ENCODE data around the gene SPO11.
"Not testable (repeated sequence)": the region's sequence is repeated elsewhere in the genome, so short reads cannot be mapped to it uniquely, and the experiment has no call there.

Gene SPO11

DNA sequence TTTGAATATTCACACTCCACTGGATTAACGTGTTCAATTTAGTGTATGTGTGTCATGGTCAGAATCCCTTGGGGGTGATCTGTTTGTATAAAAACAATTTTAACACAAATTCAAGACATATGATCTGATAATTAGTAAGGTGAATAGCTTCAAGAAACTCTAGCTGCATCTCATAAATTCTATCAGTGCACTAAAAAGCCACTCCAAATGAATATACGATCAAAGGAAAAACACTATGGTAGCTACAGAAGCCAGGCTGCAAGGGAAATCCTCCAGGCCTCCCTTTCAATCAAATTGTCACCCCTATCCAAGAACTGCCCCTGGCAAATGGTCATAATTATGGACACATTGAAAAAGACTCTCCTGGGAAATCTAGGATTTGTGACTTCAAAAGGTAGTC lies 12.1 kb downstream of the SPO11 start:
- no peak for DNase-seq (ENCODE audit: low read depth)

- no peak for DNase-seq (ENCODE audit: low read depth)
These were observed 13.2 kb downstream of the SPO11 start for GRCh38 chr20:57342829-57343228.

GRCh38 chr20:57346477-57346876 lies 16.9 kb downstream of the SPO11 start:
- DNase-seq (ENCODE audit: low read depth), result peak; percentile 69

GRCh38 chr20:57347393-57347792 lies 17.8 kb downstream of the SPO11 start:
- no peak for DNase-seq (ENCODE audit: low read depth)

GRCh38 chr20:57348200-57348921 lies 18.8 kb downstream of the SPO11 start:
- not testable (repeated sequence) for DNase-seq (ENCODE audit: low read depth)

- DNase-seq (ENCODE audit: low read depth), result not testable (repeated sequence)
These were observed 19.4 kb downstream of the SPO11 start for GRCh38 chr20:57348922-57349574.

DNA sequence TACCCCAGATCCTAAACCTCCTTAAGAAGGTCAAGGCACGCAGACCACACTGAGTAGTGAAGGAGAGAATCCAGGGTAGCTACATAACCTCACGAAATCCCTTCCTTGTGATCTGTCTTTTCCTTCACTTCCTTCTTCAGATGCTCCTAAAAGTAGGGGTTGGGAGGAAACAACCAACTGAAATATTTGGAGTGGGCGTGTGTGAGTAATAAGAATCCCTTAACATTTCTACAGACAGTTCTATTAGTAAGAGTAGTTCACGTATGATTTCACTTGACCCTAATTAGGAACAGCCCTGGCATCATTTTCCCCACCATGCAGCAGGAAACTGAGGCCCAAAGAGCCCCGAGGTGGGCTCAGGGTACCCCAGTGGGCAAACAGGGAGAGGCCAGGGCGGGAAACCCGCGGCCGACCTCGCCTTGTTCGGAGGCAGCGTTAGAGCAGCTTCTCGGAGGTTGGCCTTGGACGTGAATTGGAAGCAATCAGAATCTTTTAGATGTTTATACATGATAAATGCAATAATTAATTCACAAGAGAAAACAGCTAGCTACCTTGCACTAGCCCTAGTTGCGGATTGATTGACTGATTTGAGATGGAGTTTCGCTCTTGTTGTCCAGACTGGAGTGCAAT lies 20.6 kb downstream of the SPO11 start:
- no peak for DNase-seq (ENCODE audit: low read depth)

DNA sequence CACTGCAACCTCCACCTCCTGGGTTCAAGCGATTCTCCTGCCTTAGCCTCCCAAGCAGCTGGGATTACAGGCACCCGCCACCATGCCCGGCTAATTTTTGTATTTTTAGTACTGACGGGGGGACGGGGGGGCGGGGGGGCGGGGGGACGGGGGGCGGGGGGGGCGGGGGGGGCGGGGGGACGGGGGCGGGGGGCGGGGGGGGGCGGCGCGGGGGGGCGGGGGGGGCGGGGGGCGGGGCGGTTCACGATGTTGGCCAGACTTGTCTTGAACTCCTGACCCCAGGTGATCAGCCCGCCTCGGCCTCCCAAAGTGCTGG lies 21.1 kb downstream of the SPO11 start:
- not testable (repeated sequence) for DNase-seq (ENCODE audit: low read depth)

DNA sequence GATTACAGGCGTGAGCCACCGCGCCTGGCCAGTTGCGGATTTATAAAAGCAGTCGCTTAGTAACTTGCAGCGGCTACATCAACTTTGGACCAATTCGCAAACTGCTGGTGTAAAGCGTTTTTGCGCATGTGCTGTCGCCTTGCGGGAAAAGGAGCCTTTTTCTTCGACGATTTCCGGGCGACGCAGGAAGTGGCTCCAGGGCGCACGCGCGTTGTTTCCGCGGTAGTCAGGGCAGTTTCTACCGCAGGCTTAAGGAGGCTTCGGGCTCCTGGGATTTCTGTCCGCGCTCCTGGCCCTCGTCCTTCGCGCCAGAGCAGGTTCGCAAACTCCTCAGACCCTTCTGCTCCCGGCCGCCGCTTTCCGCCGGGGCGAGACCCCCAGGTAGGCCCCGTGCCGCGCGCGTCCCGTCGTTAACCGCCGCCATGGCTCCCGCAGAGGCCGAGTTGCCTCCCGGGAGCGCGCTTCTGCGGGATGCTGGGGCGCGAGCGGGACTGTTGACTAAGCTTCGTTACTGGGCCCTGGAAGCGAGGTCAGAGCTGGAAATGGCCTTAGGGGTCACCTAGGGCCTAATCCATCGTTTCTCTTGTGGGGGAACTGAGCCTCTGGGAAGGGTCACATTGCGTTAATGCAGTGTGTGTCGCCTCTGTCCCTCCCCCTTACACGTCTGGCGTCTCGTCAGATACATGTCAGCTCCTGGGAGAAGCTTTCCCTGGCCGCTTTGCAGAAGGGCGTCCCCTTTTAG lies 21.6 kb downstream of the SPO11 start, which contains the start of gene RAE1:
RAE1 (plus strand) TSS at position 214 of the 742 bp plus-strand sequence. CDS start 2,784 bp downstream, outside the sequence.
- peak; percentile 89 for DNase-seq (ENCODE audit: low read depth)

DNA sequence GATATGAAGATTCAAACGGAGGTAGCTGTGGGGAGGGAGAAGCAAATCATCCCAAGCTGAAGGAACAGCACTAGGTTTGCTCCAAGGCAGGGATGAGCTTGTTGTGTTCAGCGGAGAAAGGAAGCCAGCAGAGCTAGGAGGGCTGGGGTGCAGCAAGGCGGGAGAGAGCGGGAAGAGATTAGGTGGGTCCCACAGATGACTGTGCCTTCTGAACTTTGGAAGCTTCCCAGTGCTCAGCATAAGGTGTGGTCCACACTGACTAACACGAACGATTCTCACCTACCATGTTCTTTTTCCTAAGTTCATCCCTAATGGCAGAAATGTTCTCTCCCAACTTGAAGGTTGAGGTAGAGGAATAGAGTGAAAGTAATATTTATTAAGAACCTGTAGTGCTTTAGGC lies 22.7 kb downstream of the SPO11 start:
- no peak for DNase-seq (ENCODE audit: low read depth)

DNA sequence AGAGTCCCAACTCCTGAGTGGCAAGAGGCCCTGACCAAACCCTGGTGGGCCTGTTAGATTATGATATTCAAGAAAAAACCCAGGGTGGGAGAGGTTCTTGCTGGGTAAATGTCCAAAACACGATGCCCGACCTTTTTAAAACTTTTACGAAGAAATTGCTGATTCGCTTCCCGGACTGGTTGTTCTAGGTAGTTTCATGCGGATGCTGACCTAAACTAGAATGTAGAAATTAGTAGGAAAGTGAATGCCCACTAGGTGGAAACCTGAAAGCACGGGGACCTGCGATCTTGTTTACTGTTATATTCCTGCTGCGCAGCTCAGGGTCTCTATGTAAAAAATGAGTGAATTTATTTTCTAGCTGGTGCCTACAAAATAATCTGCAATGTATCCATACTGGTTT lies 23.7 kb downstream of the SPO11 start:
- DNase-seq (ENCODE audit: low read depth), result no peak

- no peak for DNase-seq (ENCODE audit: low read depth)
These were observed 31.9 kb downstream of the SPO11 start for GRCh38 chr20:57361517-57361916.

- no peak for DNase-seq (ENCODE audit: low read depth)
These were observed 34.8 kb downstream of the SPO11 start for GRCh38 chr20:57364451-57364850.

GRCh38 chr20:57369596-57369995 lies 40.0 kb downstream of the SPO11 start:
- DNase-seq (ENCODE audit: low read depth), result no peak

GRCh38 chr20:57370316-57370715 lies 40.7 kb downstream of the SPO11 start:
- DNase-seq (ENCODE audit: low read depth), result no peak

DNA sequence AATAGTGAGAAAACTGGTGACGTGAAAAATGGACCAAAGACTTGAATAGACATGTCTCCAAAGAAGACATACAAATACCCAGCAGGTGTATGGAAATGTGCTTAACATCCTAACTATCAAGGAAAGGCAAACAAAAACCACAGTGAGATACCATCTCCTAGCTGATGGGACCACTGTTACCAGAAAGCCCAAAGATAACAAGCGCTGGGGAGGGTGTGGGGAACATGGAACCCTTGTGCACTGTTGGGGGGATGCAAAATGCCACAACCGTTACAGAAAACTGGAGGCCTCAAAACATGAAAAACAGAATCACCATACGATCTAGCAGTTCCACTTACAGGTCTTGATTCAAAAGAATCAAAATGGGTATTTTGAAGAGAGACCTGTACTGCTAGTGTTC lies 41.8 kb downstream of the SPO11 start:
- DNase-seq (ENCODE audit: low read depth), result no peak

GRCh38 chr20:57372157-57372556 lies 42.6 kb downstream of the SPO11 start:
- DNase-seq (ENCODE audit: low read depth), result no peak

DNA sequence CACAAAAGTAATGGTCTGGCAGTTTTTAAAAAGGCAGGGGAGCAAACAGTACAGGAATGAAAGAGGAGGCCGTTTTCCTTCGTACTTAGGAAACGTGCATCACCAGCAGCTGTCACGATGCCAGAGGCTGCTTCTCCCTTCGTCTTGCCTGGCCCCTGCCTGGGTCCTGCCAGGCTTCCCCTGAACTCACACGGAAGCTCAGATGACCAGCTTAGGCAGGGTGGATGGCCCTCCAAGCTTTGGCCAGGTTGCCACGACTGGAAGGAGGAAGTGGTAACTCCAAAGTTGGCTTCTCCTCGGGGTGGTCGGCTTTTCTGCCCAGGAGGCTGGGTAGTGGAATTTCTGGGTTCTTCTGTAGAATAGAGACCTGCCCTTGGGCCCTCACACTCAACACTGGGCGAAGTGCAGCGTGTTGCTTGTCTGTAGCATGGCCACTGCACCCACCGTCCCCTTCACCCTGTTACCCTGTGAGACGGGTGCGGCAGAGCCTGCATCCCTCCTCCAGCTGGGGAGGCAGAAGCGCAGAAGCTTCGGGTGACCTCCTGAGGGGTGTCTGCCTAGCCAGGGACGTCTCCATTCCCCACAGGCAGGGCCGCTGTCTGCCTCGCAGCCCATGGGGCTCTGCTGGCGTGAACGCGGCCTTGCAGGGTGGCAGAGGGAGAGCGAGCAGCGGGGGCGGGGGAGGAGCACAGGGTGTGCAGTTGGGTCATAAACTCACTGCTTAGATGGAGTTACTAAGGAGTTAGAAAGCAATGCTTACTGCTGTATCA lies 43.2 kb downstream of the SPO11 start:
- no peak for DNase-seq (ENCODE audit: low read depth)

- DNase-seq (ENCODE audit: low read depth), result no peak
These were observed 44.8 kb downstream of the SPO11 start for GRCh38 chr20:57374343-57374930.

- DNase-seq (ENCODE audit: low read depth), result no peak
These were observed 45.5 kb downstream of the SPO11 start for GRCh38 chr20:57374931-57375651.
